Right atrium auricular region (tissue), 2 donors: ENCODE data around the gene IL17F. TPM values are rescaled to one million over a fixed set of nuclear protein-coding genes. Genes with fewer than 3 reads are reported as not detected.

Experiments
- DNase-seq: peaks from one replicate; pipeline ENCODE4 v3.0.0-alpha.2; 2019; ENCODE audit warnings: low spot score
- H3K27ac ChIP-seq, 2 donors: fragments of 200-600 bp; sonication (generic); 1 replicate in 1 of 2; 2 replicates in 1 of 2; pipeline ENCODE4 v1.5.1; 2016 to 2019
- H3K27me3 ChIP-seq, 2 donors: fragments of 200-600 bp; sonication (generic); one replicate each; pipeline versions ENCODE4 v1.5.1 to v1.6.0; 2017 to 2019
- H3K36me3 ChIP-seq: fragments of 200-600 bp; sonication (generic); one replicate; pipeline ENCODE4 v1.5.1; 2016
- H3K4me1 ChIP-seq, 2 donors: fragments of 200-600 bp; sonication (generic); one replicate each; pipeline versions ENCODE4 v1.5.1 to v1.6.0; 2017 to 2019
- H3K4me3 ChIP-seq, 2 donors: fragments of 200-600 bp; sonication (generic); 1 replicate in 1 of 2; 2 replicates in 1 of 2; pipeline ENCODE4 v1.5.1; 2017 to 2019; ENCODE audit warnings: mild to moderate bottlenecking in 1 of 2, moderate library complexity in 1 of 2
- H3K9me3 ChIP-seq, 2 donors: fragments of 200-600 bp; sonication (generic); one replicate each; pipeline ENCODE4 v1.5.1; 2019
- CTCF ChIP-seq, 2 donors: fragments of 200-600 bp; sonication (generic); IDR thresholded peaks; one replicate each; pipeline ENCODE4 v1.5.1; 2019; ENCODE audit warnings: antibody characterized with exemption in 2 of 2
- total RNA-seq, 2 donors: library from RNA; depleted of rRNA; stranded (reverse); fragments of >200 nt; gene quantifications; one replicate each; pipeline ENCODE4 v1.1.0, GENCODE V29; 2016

The IL17F gene
- total RNA-seq, 2 donors from 2014 or later = not detected

GRCh38 chr6:52230685-52231084, 13.6 kb downstream of the IL17F start:
- no peak for DNase-seq
- H3K27ac ChIP-seq = no peak overlapping the region
- H3K27me3 ChIP-seq = no peaks in the 10 kb centered on the region
- no peaks in the 10 kb centered on the region for H3K4me1 ChIP-seq
- no peak for TF ChIP-seq CTCF (IDR thresholded peaks at IDR 0.05)
- no peaks in the 10 kb centered on the region for H3K36me3 ChIP-seq
- no peak overlapping the region for H3K4me3 ChIP-seq
- H3K9me3 ChIP-seq = no peaks in the 10 kb centered on the region

- Histone ChIP-seq H3K36me3 (no peaks in the 10 kb centered on the region), H3K4me3 (no peak overlapping the region), H3K4me1 (no peaks in the 10 kb centered on the region), H3K27ac (no peak overlapping the region), H3K27me3 (no peaks in the 10 kb centered on the region), H3K9me3 (no peaks in the 10 kb centered on the region)
- no peak for TF ChIP-seq CTCF (IDR thresholded peaks at IDR 0.05)
- DNase-seq = no peak
These were observed 16.8 kb downstream of the IL17F start for GRCh38 chr6:52227495-52227894.

GRCh38 chr6:52221302-52221701, 23.0 kb downstream of the IL17F start:
- Histone ChIP-seq H3K27ac (no peak overlapping the region), H3K4me3 (no peak overlapping the region), H3K9me3 (no peaks in the 10 kb centered on the region), H3K36me3 (no peaks in the 10 kb centered on the region), H3K4me1 (no peaks in the 10 kb centered on the region), H3K27me3 (no peaks in the 10 kb centered on the region)
- no peak for DNase-seq
- no peak for TF ChIP-seq CTCF (IDR thresholded peaks at IDR 0.05)

GRCh38 chr6:52217761-52218160, 26.5 kb downstream of the IL17F start:
- no peak for TF ChIP-seq CTCF (IDR thresholded peaks at IDR 0.05)
- Histone ChIP-seq H3K27me3 (no peaks in the 10 kb centered on the region), H3K36me3 (no peaks in the 10 kb centered on the region), H3K9me3 (no peaks in the 10 kb centered on the region), H3K4me3 (no peak overlapping the region), H3K4me1 (no peaks in the 10 kb centered on the region), H3K27ac (no peak overlapping the region)
- no peak for DNase-seq

- Histone ChIP-seq H3K27me3 (no peaks in the 10 kb centered on the region), H3K4me1 (no peaks in the 10 kb centered on the region), H3K27ac (no peak overlapping the region), H3K4me3 (no peak overlapping the region), H3K9me3 (no peaks in the 10 kb centered on the region), H3K36me3 (no peaks in the 10 kb centered on the region)
- no peak for TF ChIP-seq CTCF (IDR thresholded peaks at IDR 0.05)
- DNase-seq = no peak
These were observed 27.2 kb downstream of the IL17F start for GRCh38 chr6:52216932-52217575.

- Histone ChIP-seq H3K9me3 (no peaks in the 10 kb centered on the region), H3K4me3 (no peak overlapping the region), H3K4me1 (no peaks in the 10 kb centered on the region), H3K27ac (no peak overlapping the region), H3K27me3 (no peaks in the 10 kb centered on the region), H3K36me3 (no peaks in the 10 kb centered on the region)
- no peak for TF ChIP-seq CTCF (IDR thresholded peaks at IDR 0.05)
- no peak for DNase-seq
These were observed 28.5 kb downstream of the IL17F start for GRCh38 chr6:52215787-52216186.
